K562 (cell line): ENCODE results near the gene MADD. TPM values are rescaled to one million over a fixed set of nuclear protein-coding genes. Genes with fewer than 3 reads are reported as not detected.
A peak's percentile ranks its signal among the peaks of the same experiment; 100 is the strongest.

ENCODE experiments used
- EGR1 ChIP-seq: fragments of 450-650 bp; conservative IDR thresholded peaks from 2 replicates; pipeline ENCODE4 v1.6.1; 2017; ENCODE audit warnings: mild to moderate bottlenecking
- HMG20B ChIP-seq: fragments of 250-450 bp; sonication (Bioruptor Pico); IDR thresholded peaks from 2 replicates; pipeline ENCODE4 v1.5.0; 2021; ENCODE audit warnings: mild to moderate bottlenecking
- IFI16 ChIP-seq: fragments of 250-450 bp; sonication (Bioruptor Pico); IDR thresholded peaks from 2 replicates; pipeline ENCODE4 v2.1.2; 2022; ENCODE audit warnings: mild to moderate bottlenecking, inconsistent platforms
- MAFG ChIP-seq: fragments of 450-650 bp; conservative IDR thresholded peaks from 2 replicates; pipeline ENCODE4 v1.6.1; 2016; ENCODE audit warnings: missing genetic modification characterization, missing compliant biosample characterization
- MAZ ChIP-seq, 2 experiments: fragments of 450-650 bp in 1 of 2; sonication (generic) in 1 of 2; formaldehyde crosslinking; IDR thresholded peaks in 1 of 2; conservative IDR thresholded peaks in 1 of 2; 2 replicates each; pipeline versions ENCODE4 v1.4.0 to v1.5.0; 2020; ENCODE audit warnings: mild to moderate bottlenecking in 1 of 2, missing genetic modification reagents in 1 of 2
- POLR2B ChIP-seq: fragments of 450-650 bp; IDR thresholded peaks from 2 replicates; pipeline ENCODE4 v1.6.1; 2018; ENCODE audit warnings: low read depth; ENCODE audit not compliant: partially characterized antibody
- PPARD ChIP-seq: fragments of 250-450 bp; sonication (Bioruptor Pico); IDR thresholded peaks from 2 replicates; pipeline ENCODE4 v1.8.0; 2022; ENCODE audit warnings: inconsistent platforms, mild to moderate bottlenecking, moderate library complexity
- RNF2 ChIP-seq: sonication (generic); IDR thresholded peaks from 2 replicates; pipeline ENCODE4 v1.6.1; 2016
- SRF ChIP-seq, 2 experiments: fragments of 250-450, 450-650 bp in 1 of 2; sonication (Bioruptor Pico) in 1 of 2; sonication (generic) in 1 of 2; formaldehyde crosslinking; IDR thresholded peaks; 2 replicates each; pipeline versions ENCODE4 v1.5.0 to v1.5.1; 2020 to 2022; ENCODE audit warnings: mild to moderate bottlenecking in 1 of 2, missing genetic modification reagents in 1 of 2
- TAF1 ChIP-seq: IDR thresholded peaks from 2 replicates; pipeline ENCODE4 v1.6.1; 2011; ENCODE audit warnings: mild to moderate bottlenecking, low read length, moderate library complexity; ENCODE audit not compliant: insufficient read depth, control insufficient read depth, severe bottlenecking; ENCODE audit errors: extremely low read depth
- U2AF2 ChIP-seq: fragments of 200-400 bp; formaldehyde crosslinking; optimal IDR thresholded peaks from 2 replicates; pipeline ENCODE3; 2017; ENCODE audit warnings: low read depth, mild to moderate bottlenecking, low read length
- ZNF217 ChIP-seq: sonication (generic); formaldehyde crosslinking; IDR thresholded peaks from 2 replicates; pipeline ENCODE4 v1.8.0; 2022; ENCODE audit warnings: mild to moderate bottlenecking, missing genetic modification reagents
- ZNF707 ChIP-seq: fragments of 250-450 bp; sonication (Bioruptor Pico); conservative IDR thresholded peaks from 2 replicates; pipeline ENCODE4 v1.8.0; 2022; ENCODE audit warnings: inconsistent platforms, mild to moderate bottlenecking, moderate library complexity
- polyA plus RNA-seq, 8 experiments: library from polyadenylated mRNA; depleted of rRNA in 4 of 8; stranded (reverse) in 5 of 8; unstranded in 3 of 8; fragments of >200 nt; fragmentation: Nextera tagmentation in 2 of 8; fragmentation: Illumina TruSeq in 1 of 8; extraction: Ambion mirVana in 2 of 8; extraction: Trizol in 1 of 8; gene quantifications; 2 replicates each; pipeline versions ENCODE4 v1.2.1 to v1.2.3, GENCODE V29; 2011 to 2014; ENCODE audit warnings: inconsistent platforms in 1 of 8, missing spikeins in 1 of 8
- total RNA-seq, 7 experiments: library from RNA; depleted of rRNA in 6 of 7; stranded (reverse); fragments of >200 nt in 6 of 7; fragmentation: Illumina TruSeq in 2 of 7; extraction: Trizol in 2 of 7; gene quantifications; 2 replicates each; pipeline versions ENCODE4 v1.2.1 to v1.2.3, GENCODE V29; 2011 to 2021; ENCODE audit warnings: low replicate concordance in 1 of 7
- TF ChIP-seq, protein P1 (sequence below): fragments of 200-600 bp; sonication (generic); IDR thresholded peaks from one replicate; pipeline ENCODE4 v1.6.1; 2012; ENCODE audit warnings: mild to moderate bottlenecking, low read depth, low read length, inconsistent platforms
- TF ChIP-seq, protein P2 (sequence below): sonication (generic); formaldehyde crosslinking; IDR thresholded peaks from 2 replicates; pipeline ENCODE4 v1.8.1; 2022; ENCODE audit warnings: missing genetic modification reagents

The MADD gene
- total and polyA plus RNA-seq, 9 of the 15 experiments (the other 6 are each of a cell fraction or from before 2014, with no cell fraction given) = 0.68 to 57.6 (median 33.6) TPM

DNA sequence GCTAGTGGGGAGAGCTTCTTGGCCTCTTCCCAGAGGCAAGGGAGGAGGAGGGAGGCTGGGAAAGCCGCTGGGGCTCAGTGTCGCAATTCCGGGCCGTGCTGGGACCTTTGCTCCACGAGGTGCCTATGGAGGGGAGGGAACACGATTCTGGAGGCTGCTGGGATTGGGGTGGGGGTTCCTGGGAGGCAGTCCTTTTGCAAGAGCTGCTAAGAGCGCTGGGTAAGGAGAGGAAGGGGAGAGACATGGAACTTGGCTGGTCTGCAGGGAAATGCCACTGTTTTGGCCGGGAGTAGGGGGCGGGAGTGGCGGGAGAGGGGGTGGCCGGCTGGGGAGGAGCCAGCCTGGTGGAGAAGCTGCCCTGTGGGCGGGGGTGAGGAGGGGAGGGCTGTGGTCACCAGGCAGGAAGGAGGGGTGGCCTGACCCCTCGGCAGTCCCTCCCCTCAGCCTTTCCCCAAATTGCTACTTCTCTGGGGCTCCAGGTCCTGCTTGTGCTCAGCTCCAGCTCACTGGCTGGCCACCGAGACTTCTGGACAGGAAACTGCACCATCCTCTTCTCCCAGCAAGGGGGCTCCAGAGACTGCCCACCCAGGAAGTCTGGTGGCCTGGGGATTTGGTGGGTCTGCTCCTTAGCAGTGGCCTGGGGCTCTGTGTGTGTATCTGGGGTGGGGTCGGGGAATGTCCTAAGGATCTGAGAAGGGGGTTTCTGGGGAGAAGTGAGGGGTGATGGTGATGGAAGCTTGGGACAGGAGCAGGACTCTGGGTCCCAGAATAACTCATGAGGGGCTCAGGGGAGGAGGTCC is 12.2 kb upstream of the MADD start, which contains the start of gene NR1H3 (continued):
- TF ChIP-seq, protein P1, sequence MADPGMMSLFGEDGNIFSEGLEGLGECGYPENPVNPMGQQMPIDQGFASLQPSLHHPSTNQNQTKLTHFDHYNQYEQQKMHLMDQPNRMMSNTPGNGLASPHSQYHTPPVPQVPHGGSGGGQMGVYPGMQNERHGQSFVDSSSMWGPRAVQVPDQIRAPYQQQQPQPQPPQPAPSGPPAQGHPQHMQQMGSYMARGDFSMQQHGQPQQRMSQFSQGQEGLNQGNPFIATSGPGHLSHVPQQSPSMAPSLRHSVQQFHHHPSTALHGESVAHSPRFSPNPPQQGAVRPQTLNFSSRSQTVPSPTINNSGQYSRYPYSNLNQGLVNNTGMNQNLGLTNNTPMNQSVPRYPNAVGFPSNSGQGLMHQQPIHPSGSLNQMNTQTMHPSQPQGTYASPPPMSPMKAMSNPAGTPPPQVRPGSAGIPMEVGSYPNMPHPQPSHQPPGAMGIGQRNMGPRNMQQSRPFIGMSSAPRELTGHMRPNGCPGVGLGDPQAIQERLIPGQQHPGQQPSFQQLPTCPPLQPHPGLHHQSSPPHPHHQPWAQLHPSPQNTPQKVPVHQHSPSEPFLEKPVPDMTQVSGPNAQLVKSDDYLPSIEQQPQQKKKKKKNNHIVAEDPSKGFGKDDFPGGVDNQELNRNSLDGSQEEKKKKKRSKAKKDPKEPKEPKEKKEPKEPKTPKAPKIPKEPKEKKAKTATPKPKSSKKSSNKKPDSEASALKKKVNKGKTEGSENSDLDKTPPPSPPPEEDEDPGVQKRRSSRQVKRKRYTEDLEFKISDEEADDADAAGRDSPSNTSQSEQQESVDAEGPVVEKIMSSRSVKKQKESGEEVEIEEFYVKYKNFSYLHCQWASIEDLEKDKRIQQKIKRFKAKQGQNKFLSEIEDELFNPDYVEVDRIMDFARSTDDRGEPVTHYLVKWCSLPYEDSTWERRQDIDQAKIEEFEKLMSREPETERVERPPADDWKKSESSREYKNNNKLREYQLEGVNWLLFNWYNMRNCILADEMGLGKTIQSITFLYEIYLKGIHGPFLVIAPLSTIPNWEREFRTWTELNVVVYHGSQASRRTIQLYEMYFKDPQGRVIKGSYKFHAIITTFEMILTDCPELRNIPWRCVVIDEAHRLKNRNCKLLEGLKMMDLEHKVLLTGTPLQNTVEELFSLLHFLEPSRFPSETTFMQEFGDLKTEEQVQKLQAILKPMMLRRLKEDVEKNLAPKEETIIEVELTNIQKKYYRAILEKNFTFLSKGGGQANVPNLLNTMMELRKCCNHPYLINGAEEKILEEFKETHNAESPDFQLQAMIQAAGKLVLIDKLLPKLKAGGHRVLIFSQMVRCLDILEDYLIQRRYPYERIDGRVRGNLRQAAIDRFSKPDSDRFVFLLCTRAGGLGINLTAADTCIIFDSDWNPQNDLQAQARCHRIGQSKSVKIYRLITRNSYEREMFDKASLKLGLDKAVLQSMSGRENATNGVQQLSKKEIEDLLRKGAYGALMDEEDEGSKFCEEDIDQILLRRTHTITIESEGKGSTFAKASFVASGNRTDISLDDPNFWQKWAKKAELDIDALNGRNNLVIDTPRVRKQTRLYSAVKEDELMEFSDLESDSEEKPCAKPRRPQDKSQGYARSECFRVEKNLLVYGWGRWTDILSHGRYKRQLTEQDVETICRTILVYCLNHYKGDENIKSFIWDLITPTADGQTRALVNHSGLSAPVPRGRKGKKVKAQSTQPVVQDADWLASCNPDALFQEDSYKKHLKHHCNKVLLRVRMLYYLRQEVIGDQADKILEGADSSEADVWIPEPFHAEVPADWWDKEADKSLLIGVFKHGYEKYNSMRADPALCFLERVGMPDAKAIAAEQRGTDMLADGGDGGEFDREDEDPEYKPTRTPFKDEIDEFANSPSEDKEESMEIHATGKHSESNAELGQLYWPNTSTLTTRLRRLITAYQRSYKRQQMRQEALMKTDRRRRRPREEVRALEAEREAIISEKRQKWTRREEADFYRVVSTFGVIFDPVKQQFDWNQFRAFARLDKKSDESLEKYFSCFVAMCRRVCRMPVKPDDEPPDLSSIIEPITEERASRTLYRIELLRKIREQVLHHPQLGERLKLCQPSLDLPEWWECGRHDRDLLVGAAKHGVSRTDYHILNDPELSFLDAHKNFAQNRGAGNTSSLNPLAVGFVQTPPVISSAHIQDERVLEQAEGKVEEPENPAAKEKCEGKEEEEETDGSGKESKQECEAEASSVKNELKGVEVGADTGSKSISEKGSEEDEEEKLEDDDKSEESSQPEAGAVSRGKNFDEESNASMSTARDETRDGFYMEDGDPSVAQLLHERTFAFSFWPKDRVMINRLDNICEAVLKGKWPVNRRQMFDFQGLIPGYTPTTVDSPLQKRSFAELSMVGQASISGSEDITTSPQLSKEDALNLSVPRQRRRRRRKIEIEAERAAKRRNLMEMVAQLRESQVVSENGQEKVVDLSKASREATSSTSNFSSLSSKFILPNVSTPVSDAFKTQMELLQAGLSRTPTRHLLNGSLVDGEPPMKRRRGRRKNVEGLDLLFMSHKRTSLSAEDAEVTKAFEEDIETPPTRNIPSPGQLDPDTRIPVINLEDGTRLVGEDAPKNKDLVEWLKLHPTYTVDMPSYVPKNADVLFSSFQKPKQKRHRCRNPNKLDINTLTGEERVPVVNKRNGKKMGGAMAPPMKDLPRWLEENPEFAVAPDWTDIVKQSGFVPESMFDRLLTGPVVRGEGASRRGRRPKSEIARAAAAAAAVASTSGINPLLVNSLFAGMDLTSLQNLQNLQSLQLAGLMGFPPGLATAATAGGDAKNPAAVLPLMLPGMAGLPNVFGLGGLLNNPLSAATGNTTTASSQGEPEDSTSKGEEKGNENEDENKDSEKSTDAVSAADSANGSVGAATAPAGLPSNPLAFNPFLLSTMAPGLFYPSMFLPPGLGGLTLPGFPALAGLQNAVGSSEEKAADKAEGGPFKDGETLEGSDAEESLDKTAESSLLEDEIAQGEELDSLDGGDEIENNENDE = no peak
- no peak for TF ChIP-seq ZNF217
- peak in 1 of 2 experiments; percentile 68; a peak in 3 of 4 replicates for TF ChIP-seq MAZ (CRISPR knock-in tag; conservative IDR thresholded peaks at IDR 0.05 in 1 of 2, IDR thresholded peaks at IDR 0.05 in 1 of 2)
- TF ChIP-seq EGR1 = peak; percentile 76
- TF ChIP-seq, protein P2, sequence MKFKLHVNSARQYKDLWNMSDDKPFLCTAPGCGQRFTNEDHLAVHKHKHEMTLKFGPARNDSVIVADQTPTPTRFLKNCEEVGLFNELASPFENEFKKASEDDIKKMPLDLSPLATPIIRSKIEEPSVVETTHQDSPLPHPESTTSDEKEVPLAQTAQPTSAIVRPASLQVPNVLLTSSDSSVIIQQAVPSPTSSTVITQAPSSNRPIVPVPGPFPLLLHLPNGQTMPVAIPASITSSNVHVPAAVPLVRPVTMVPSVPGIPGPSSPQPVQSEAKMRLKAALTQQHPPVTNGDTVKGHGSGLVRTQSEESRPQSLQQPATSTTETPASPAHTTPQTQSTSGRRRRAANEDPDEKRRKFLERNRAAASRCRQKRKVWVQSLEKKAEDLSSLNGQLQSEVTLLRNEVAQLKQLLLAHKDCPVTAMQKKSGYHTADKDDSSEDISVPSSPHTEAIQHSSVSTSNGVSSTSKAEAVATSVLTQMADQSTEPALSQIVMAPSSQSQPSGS (CRISPR knock-in tag) = no peak
- TF ChIP-seq U2AF2 = no peak
- no peak for TF ChIP-seq IFI16 (CRISPR knock-in tag)
- no peak for TF ChIP-seq RNF2
- peak; percentile 27 for TF ChIP-seq TAF1
- TF ChIP-seq POLR2B = no peak
- no peak for TF ChIP-seq HMG20B
- no peak for TF ChIP-seq ZNF707 (CRISPR knock-in tag)
- no peak for TF ChIP-seq MAFG (tag)
- TF ChIP-seq SRF (CRISPR knock-in tag; IDR thresholded peaks at IDR 0.05) = no peak
- no peak for TF ChIP-seq PPARD (CRISPR knock-in tag)
